NCI-H774 (cell line): ENCODE data around the gene MCC.

Experiments used
- DNase-seq: peaks from one replicate; lab custom pipeline; 2025; lab: John Stamatoyannopoulos, UW

The MCC gene

GRCh38 chr5:113270086-113270485, 218.2 kb downstream of the MCC start:
- no peak for DNase-seq

GRCh38 chr5:113269023-113269997, 218.9 kb downstream of the MCC start:
- no peak for DNase-seq

GRCh38 chr5:113268232-113268631, 220.0 kb downstream of the MCC start:
- no peak for DNase-seq

- no peak for DNase-seq
Measured at GRCh38 chr5:113267361-113267900, 220.8 kb downstream of the MCC start.

- no peak for DNase-seq
Measured at GRCh38 chr5:113266913-113267227, 221.4 kb downstream of the MCC start.

GRCh38 chr5:113266227-113266912, 221.9 kb downstream of the MCC start:
- DNase-seq = no peak

GRCh38 chr5:113265190-113265589, 223.1 kb downstream of the MCC start:
- no peak for DNase-seq

- DNase-seq = no peak
Measured at GRCh38 chr5:113264046-113264445, 224.2 kb downstream of the MCC start.

GRCh38 chr5:113263545-113263944, 224.7 kb downstream of the MCC start:
- no peak for DNase-seq

- no peak for DNase-seq
Measured at GRCh38 chr5:113262674-113263073, 225.6 kb downstream of the MCC start.

GRCh38 chr5:113259034-113259433, 229.2 kb downstream of the MCC start:
- DNase-seq = no peak

- DNase-seq = no peak
Measured at GRCh38 chr5:113257545-113257944, 230.7 kb downstream of the MCC start.

- DNase-seq = no peak
Measured at GRCh38 chr5:113256671-113257452, 231.4 kb downstream of the MCC start.

- no peak for DNase-seq
Measured at GRCh38 chr5:113255579-113256386, 232.5 kb downstream of the MCC start.

GRCh38 chr5:113255105-113255504, 233.1 kb downstream of the MCC start:
- no peak for DNase-seq

GRCh38 chr5:113253037-113253436, 235.2 kb downstream of the MCC start:
- DNase-seq = no peak

GRCh38 chr5:113252066-113252465, 236.2 kb downstream of the MCC start:
- no peak for DNase-seq

GRCh38 chr5:113250341-113250953, 237.8 kb downstream of the MCC start:
- DNase-seq = no peak

- DNase-seq = no peak
Measured at GRCh38 chr5:113249206-113249605, 239.0 kb downstream of the MCC start.

- DNase-seq = no peak
Measured at GRCh38 chr5:113246361-113246870, 241.8 kb downstream of the MCC start.
